HEK293T (cell line): Measurements from ENCODE around the gene MIGA2.

ENCODE experiments used
- CTCF ChIA-PET: fragments of 350-600 bp; formaldehyde crosslinking; extraction: SDS; loops from one replicate; lab custom pipeline; 2021; ENCODE audit warnings: antibody characterized with exemption, inconsistent platforms; lab: Yijun Ruan, JAX
- POLR2A ChIA-PET: fragments of 350-600 bp; formaldehyde crosslinking; extraction: SDS; loops from one replicate; lab custom pipeline; 2020; ENCODE audit warnings: antibody characterized with exemption, inconsistent platforms; lab: Yijun Ruan, JAX
- DNase-seq: peaks from one replicate; pipeline ENCODE4 v3.0.0; 2012; ENCODE audit warnings: mixed read lengths; ENCODE audit errors: extremely low spot score
- ARNT ChIP-seq: fragments of 450-650 bp; IDR thresholded peaks from 2 replicates; pipeline ENCODE4 v1.6.1; 2017; ENCODE audit warnings: mild to moderate bottlenecking
- BHLHE40 ChIP-seq: fragments of 450-650 bp; IDR thresholded peaks from 2 replicates; pipeline ENCODE4 v1.6.1; 2016; ENCODE audit warnings: mild to moderate bottlenecking, moderate library complexity, borderline replicate concordance
- CTBP1 ChIP-seq: fragments of 450-650 bp; IDR thresholded peaks from 2 replicates; pipeline ENCODE4 v1.6.1; 2016; ENCODE audit warnings: borderline replicate concordance
- ELF4 ChIP-seq: fragments of 450-650 bp; IDR thresholded peaks from 2 replicates; pipeline ENCODE4 v1.6.1; 2017; ENCODE audit warnings: antibody characterized with exemption
- FOXA1 ChIP-seq: fragments of 450-650 bp; IDR thresholded peaks from 2 replicates; pipeline ENCODE4 v1.6.1; 2016; ENCODE audit warnings: mild to moderate bottlenecking
- FOXK2 ChIP-seq: fragments of 450-650 bp; IDR thresholded peaks from 2 replicates; pipeline ENCODE4 v1.6.1; 2016; ENCODE audit warnings: mild to moderate bottlenecking
- FOXM1 ChIP-seq: fragments of 450-650 bp; IDR thresholded peaks from 2 replicates; pipeline ENCODE4 v1.6.1; 2017; ENCODE audit warnings: mild to moderate bottlenecking, borderline replicate concordance
- HDGF ChIP-seq: fragments of 450-650 bp; IDR thresholded peaks from 2 replicates; pipeline ENCODE4 v1.6.1; 2017; ENCODE audit warnings: antibody characterized with exemption, borderline replicate concordance
- L3MBTL2 ChIP-seq: fragments of 450-650 bp; conservative IDR thresholded peaks from 2 replicates; pipeline ENCODE4 v1.6.1; 2016; ENCODE audit warnings: mild to moderate bottlenecking
- LEF1 ChIP-seq: fragments of 450-650 bp; IDR thresholded peaks from 2 replicates; pipeline ENCODE4 v1.6.1; 2017; ENCODE audit warnings: mild to moderate bottlenecking, borderline replicate concordance
- NFRKB ChIP-seq: fragments of 450-650 bp; IDR thresholded peaks from 2 replicates; pipeline ENCODE4 v1.6.1; 2016; ENCODE audit warnings: mild to moderate bottlenecking, moderate library complexity
- SP1 ChIP-seq: fragments of 450-650 bp; IDR thresholded peaks from 2 replicates; pipeline ENCODE4 v1.6.1; 2017
- SUZ12 ChIP-seq: fragments of 450-650 bp; IDR thresholded peaks from 2 replicates; pipeline ENCODE4 v1.6.1; 2016; ENCODE audit warnings: mild to moderate bottlenecking
- TARDBP ChIP-seq: fragments of 450-650 bp; IDR thresholded peaks from 2 replicates; pipeline ENCODE4 v1.6.1; 2016
- ZNF384 ChIP-seq: fragments of 450-650 bp; IDR thresholded peaks from 2 replicates; pipeline ENCODE4 v1.6.1; 2016
- TF ChIP-seq, protein P1 (sequence below): fragments of 450-650 bp; IDR thresholded peaks from 2 replicates; pipeline ENCODE4 v1.6.1; 2016

Gene MIGA2

GRCh38 chr9:129012343-129012742 is 24.1 kb upstream of the MIGA2 start:
- no peak for DNase-seq
- ChIA-PET POLR2A (no interaction called here), CTCF (no interaction called here)
- TF ChIP-seq BHLHE40 (no peak), LEF1 (no peak), ELF4 (no peak), SUZ12 (no peak), FOXA1 (no peak), ARNT (no peak), SP1 (no peak), FOXK2 (no peak), HDGF (no peak), ZNF384 (no peak), FOXM1 (no peak), NFRKB (no peak), L3MBTL2 (no peak), TARDBP (no peak), CTBP1 (no peak)
- TF ChIP-seq, protein P1, sequence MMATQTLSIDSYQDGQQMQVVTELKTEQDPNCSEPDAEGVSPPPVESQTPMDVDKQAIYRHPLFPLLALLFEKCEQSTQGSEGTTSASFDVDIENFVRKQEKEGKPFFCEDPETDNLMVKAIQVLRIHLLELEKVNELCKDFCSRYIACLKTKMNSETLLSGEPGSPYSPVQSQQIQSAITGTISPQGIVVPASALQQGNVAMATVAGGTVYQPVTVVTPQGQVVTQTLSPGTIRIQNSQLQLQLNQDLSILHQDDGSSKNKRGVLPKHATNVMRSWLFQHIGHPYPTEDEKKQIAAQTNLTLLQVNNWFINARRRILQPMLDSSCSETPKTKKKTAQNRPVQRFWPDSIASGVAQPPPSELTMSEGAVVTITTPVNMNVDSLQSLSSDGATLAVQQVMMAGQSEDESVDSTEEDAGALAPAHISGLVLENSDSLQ: no peak

- DNase-seq: no peak
- POLR2A ChIA-PET: interaction anchor here (0.7 kb wide), 1 partner anchor 15 kb away, joined by 4 read pairs; the partner anchor contains the start of gene SH3GLB2
- TF ChIP-seq HDGF: no peak
- TF ChIP-seq, protein P1: no peak
- TF ChIP-seq CTBP1: no peak
- CTCF ChIA-PET: no interaction called here
Observed at GRCh38 chr9:129012893-129013448, 23.5 kb upstream of the MIGA2 start.

DNA sequence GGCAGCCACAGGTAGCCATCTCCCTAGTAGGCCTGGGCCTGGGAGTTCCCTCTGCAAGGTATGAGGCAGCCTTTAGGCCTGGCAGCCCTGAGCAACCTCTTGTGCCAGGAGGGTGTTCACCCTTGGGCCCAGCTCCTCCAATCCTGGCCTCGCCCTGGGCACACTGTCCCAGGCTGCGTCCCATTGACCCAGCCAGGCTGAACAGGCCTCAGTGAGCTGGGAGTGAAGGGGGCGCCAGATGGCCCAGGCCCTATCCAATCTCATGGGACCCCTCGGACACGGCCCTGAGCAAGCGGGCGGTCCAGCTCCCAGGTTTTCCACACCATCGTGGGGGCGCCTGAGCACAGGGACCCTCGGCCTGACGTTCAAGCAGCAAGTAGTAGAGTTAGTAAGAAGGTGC is 22.8 kb upstream of the MIGA2 start:
- POLR2A ChIA-PET: interaction anchor here (0.7 kb wide), 1 partner anchor 15 kb away, joined by 4 read pairs; the partner anchor contains the start of gene SH3GLB2
- CTCF ChIA-PET: no interaction called here
- DNase-seq: no peak
- TF ChIP-seq HDGF (no peak), SP1 (no peak), SUZ12 (no peak), ELF4 (no peak), ARNT (no peak), LEF1 (no peak), FOXA1 (no peak), NFRKB (no peak), TARDBP (no peak), L3MBTL2 (no peak), ZNF384 (no peak), FOXK2 (no peak), FOXM1 (no peak), BHLHE40 (no peak)

DNA sequence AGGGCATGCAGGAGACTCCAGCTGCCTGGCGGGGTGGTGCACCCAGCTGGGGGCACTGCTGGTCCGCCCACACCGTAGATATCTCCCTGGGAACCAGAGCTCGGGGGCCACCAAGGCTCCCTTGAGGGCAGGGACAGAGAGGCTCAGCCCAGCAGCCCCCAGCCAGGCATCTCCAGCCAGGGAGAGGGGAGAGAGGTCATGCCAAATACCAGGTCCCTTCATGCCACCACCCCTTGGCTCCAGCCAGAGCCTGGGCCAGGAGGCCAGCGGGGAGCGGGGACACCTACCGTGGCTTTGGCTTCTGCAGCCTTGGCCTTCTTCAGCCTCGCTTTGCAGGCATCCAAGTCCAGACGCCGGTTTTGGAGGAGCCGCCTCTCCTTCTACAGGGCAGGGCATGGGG is 22.3 kb upstream of the MIGA2 start:
- no peak for DNase-seq
- ChIA-PET POLR2A (interaction anchor here (1.3 kb wide), 1 partner anchor 14 kb away, joined by 4 read pairs; the partner anchor contains the start of gene SH3GLB2), CTCF (no interaction called here)
- no peak for TF ChIP-seq FOXM1
- no peak for TF ChIP-seq ZNF384
- TF ChIP-seq, protein P1: no peak

DNA sequence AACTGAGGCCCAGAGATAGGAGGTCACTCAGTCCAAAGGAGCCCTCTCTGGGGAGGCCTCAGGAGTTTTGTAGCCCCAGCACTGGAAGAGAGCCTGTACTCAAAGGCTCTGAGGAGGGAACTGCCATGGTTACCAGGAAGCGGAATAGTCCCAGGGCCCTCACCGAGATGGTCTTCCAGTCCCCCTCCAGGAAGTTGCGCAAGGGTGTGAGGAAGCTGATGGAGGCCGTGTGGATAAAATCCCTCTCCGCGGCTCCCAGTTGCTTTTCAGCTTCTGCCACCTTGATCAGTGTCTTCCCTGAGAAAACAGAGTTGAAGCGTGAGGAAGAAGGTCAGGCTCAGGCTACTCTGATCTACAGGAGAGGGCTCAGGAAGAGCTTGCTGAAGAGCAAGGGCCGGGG is 21.8 kb upstream of the MIGA2 start:
- ChIA-PET CTCF (interaction anchor here (0.6 kb wide), 1 partner anchor 9 kb away, joined by 3 read pairs; no protein-coding TSS in a partner anchor), POLR2A (interaction anchor here (1.3 kb wide), 1 partner anchor 13 kb away, joined by 4 read pairs; the partner anchor contains the start of gene SH3GLB2)
- DNase-seq: no peak
- TF ChIP-seq L3MBTL2: no peak
- no peak for TF ChIP-seq SUZ12
- no peak for TF ChIP-seq FOXM1

GRCh38 chr9:129021091-129021490 is 15.3 kb upstream of the MIGA2 start:
- DNase-seq: no peak
- CTCF ChIA-PET: no interaction called here
- TF ChIP-seq FOXA1 (no peak), HDGF (no peak), FOXM1 (no peak), FOXK2 (no peak), CTBP1 (no peak), SP1 (no peak)
- POLR2A ChIA-PET: no interaction called here

DNA sequence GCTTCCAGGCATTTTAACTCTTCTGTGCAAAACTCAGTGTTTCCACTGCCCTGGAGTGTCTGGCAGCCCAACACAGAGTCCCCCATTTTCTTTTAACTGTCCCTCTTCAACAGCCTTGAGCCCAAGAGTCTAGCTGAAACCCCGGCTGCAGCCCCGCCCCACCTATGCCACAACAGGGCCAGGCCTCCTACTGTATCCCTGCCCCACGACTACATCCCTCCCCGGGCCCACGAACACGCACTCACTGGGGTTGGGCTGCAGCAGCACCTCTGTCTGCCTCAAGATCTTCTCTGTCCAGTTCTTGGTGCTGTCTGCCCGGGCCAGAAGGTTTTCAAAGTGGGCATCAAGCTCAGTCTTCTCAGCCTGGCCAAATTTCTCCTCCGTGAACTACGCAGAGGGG is 14.4 kb upstream of the MIGA2 start:
- TF ChIP-seq ARNT (no peak), SUZ12 (no peak), TARDBP (no peak), NFRKB (no peak)
- ChIA-PET CTCF (interaction anchor here (1.6 kb wide), 1 partner anchor 16 kb away, joined by 5 read pairs; no protein-coding TSS in a partner anchor), POLR2A (no interaction called here)
- DNase-seq: no peak
